NCI-H1417 (cell line): ENCODE results near the gene KRTAP12-2.
"Not testable (repeated sequence)": the region's sequence is repeated elsewhere in the genome, so short reads cannot be mapped to it uniquely, and the experiment has no call there.

Experiments
- DNase-seq, 3 experiments: peaks; one replicate each; lab custom pipeline; 2025; lab: John Stamatoyannopoulos, UW

Gene KRTAP12-2

DNA sequence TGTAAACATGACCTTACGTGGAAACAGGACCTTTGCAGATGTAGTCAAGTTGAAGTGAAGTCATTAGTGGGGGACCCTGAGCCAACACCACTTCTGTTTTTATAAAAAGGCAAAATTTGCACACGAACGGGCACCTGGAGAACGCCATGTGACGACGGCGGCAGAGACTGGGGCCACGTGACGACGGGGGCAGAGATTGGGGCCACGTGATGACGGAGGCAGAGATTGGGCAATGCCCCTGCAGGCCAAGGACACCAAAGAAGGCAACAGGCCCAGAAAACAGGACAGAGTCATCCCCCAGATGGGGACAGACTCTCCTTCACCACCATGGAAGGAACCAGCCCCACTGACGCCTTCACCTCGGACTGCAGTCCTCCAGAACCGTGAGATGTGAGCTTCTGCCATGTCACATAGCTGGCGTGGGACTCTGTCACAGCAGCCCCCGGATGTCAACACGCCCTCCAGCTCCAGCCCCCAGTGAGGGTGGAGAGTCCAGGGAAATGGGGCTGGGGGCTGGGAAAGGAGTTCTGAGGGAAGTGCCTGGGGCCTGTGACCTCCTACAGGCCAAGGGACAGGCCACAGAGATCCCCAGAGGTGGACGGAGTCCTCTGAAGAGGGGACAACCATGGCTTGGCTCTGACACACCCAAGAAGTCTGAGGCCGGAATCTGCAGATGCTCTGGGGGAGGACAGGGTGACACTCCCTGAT is 16.3 kb downstream of the KRTAP12-2 start:
- no peak for DNase-seq

- no peak for DNase-seq
These were observed 17.1 kb downstream of the KRTAP12-2 start for GRCh38 chr21:44649521-44650100.

- no peak for DNase-seq
These were observed 18.0 kb downstream of the KRTAP12-2 start for GRCh38 chr21:44648557-44649311.

GRCh38 chr21:44647222-44647552 is 19.5 kb downstream of the KRTAP12-2 start:
- peak in 2 of 3 experiments; percentile 69 to 87 for DNase-seq

DNA sequence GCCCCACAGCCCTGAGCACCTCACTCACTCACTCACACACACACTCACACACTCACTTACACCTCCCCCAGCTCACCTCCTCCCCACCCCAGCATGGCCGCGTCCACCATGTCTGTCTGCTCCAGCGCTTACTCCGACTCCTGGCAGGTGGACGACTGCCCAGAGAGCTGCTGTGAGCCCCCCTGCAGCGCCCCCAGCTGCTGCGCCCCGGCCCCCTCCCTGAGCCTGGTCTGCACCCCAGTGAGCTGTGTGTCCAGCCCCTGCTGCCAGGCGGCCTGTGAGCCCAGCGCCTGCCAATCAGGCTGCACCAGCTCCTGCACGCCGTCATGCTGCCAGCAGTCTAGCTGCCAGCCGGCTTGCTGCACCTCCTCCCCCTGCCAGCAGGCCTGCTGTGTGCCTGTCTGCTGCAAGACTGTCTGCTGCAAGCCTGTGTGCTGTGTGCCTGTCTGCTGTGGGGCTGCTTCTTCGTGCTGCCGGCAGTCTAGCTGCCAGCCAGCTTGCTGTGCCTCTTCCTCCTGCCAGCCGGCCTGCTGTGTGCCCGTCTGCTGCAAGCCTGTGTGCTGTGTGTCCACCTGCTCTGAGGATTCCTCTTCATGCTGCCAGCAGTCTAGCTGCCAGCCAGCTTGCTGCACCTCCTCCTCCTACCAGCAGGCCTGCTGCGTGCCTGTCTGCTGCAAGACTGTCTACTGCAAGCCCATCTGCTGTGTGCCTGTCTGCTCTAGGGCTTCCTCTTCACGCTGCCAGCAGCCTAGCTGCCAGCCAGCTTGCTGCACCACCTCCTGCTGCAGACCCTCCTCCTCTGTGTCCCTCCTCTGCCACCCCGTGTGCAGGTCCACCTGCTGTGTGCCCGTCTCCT is 20.1 kb downstream of the KRTAP12-2 start, which contains the start of gene KRTAP10-11:
TSS of gene KRTAP10-11 (plus strand) at position 49 of the 856 bp plus-strand sequence. CDS start at position 94, 45 bp downstream.
- DNase-seq, result peak in 2 of 3 experiments; percentile 39 to 55

DNA sequence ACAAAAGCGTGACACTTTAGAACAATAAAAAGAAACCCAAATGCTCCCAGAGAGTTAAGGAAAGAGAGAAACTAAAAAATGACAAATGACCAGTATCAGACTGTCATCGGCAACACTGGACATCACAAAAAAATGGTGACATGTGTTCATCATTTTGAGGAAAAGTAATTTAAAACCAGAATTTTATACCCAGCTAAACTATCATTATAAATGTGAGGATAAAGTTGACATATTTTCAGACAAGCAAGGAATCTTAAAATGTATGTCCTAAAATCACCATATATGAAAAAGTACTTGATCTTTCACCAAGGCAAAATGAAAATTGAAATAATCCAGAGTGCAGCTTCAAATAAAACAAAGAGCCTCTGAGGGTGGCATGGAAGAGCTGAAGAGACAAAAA is 21.8 kb downstream of the KRTAP12-2 start:
- DNase-seq, result no peak

DNA sequence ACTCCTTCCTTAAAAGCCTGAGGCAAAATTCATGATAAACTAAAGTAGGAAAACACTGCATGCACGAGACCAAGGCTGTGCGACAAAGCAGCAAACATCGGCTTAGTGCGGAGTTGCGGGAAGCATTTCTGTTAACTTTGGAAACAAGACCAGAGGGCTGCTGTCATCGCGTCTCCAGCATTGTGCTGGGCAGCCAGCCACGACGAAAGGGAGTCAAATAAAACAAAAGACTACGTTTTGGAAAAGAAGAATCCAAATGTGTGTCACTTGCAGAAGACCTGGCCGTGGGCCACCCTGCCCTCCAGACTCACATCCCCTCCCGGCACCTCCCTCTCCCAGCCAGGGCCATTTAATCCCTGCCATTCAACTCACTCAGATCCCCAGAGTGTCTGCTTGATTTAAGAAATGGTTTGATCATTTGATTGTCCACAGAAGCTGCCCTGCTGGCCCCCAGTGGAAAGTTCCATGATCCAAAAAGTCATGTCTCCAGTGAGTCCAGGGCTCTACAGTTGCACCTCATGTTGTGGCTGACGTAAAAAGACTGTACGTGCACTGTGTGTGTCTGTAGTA is 22.9 kb downstream of the KRTAP12-2 start:
- DNase-seq, result peak in 1 of 3 experiments; percentile 16

DNA sequence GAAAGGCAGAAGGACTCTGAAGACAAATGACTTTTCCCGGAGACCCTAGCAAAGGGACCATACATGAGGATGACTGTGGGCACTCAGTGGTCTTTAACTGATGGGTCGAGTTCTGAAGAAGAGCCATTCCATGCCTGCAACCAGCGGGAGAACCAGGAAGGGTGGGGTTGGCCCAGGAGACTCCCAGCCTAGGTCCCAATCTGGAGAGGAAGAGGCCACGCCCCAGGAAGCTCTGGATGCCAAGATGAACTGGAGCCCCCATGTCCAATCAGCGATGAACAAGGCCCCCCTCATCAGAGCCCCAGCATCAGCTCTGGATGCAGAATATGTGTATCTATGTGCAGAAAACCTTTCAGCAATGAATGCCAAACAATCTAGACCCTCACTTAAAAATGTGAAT is 26.0 kb downstream of the KRTAP12-2 start:
- no peak for DNase-seq

DNA sequence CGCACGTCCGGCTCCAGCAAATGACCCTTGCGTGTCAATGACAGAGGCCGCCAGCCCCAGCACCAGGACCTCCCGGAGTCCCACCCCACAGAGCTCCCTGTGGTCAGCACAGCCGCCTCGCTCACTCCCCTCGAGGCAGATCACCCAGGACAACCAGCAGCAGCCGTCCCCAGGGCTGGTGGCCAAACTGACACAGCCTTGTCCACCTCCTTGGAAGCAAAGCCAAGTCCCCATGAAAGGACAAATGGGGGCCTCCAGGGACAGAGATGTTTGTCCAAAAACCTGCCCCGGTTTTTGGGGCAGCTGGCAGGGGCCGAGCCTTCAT is 27.4 kb downstream of the KRTAP12-2 start:
- DNase-seq, result no peak

DNA sequence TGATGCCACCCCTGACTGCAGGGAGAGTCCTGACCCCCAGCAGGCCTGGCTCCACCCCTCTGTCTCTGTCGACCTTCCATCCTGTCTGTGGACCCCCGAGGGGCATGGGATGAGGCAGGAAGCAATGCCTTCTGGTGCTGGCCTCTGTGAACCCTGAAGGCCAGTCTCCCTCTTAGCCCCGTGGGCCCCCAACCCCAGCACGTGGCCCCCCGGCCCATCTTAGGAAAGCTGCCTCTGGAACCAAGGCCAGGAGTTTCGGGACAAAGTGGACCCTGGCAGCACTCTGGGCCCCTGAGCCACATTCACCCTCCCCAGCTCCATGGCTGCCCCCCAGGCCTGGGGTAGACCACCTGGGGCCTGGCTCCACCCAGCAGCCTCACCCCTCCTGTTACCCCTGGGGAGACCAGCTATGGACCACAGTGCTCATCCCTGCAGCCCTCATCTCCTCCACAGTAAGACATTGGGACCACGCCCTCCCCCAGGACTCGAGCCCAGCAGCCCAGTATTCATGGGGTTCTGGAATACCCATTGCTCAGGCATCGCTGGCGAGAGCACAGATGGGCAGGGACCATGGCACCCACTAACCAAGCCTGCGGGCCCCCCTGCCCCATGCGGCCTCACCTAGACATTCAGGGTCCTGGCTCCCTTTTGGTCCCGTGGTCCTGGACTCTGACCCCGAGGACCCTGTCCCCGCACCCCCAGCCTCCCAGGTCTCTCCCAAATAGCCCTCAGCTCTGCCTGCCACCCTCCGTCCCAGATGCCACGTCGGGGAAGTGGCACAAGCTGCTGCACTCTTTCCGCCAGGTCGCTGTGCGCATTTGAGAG is 28.0 kb downstream of the KRTAP12-2 start:
- not testable (repeated sequence) for DNase-seq

GRCh38 chr21:44637851-44638348 is 28.8 kb downstream of the KRTAP12-2 start:
- peak in 1 of 3 experiments; percentile 59 for DNase-seq

GRCh38 chr21:44637018-44637850 is 29.5 kb downstream of the KRTAP12-2 start, which contains the start of gene KRTAP10-10:
Gene KRTAP10-10 (plus strand): TSS chr21:44637356. CDS start chr21:44637418, 62 bp downstream.
- DNase-seq, result peak in 2 of 3 experiments; percentile 57 to 84

DNA sequence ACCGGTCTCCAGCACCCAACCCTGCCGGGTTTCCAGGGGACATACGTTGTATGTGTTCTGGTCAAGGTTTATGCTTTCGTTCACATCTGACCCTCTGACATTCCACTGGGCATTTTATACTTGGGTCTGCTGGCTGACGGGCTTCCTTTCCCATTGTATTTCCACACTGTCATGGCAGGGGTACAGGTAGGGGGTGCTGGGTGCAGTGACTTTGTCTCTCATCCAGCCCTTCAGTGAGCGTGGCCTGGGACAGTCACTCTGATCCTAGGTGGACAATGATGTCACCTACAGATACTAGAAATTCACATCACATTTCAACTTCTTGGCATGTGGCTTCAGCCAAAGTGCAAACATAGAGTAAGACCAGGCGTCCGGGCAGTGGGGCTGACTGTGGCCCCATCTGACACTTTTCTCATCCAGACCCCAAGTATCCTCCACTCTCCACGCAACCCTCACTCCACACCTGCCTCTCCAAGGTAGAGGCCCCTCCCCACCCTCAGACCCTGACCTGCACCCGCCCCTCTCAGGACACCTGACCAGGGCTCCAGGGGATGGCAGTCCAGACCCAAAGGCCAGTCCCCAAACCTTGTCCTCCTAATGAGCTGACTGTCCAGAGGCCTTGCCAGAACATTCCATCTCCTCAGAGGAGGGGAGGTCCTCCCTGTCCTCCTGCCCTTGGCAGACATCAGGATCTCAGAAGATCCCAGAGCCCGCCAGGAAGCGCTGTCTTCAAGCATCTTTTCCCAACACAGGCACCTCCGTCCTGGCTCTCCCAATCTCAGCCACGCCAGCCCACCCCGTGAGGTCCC is 30.3 kb downstream of the KRTAP12-2 start:
- no peak for DNase-seq

- DNase-seq, result no peak
These were observed 34.7 kb downstream of the KRTAP12-2 start for GRCh38 chr21:44632067-44632466.

DNA sequence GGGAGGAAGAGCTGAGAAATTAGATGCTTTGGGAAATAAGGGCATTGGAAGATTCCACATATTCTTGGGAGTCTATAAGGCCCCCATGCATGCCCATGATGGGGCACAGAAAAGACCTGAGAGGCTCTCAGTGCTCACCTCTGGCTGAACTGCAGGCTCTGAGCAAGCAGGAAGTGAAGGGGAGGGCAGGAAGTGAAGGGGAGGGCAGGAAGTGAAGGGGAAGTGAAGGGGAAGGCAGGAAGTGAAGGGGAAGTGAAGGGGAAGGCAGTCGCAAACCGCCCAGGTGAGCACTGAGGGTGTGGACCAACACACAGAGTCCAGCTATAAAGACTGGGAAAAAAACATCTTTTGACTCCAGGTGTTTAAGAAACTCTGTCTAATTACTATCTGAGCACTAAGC is 36.3 kb downstream of the KRTAP12-2 start:
- DNase-seq, result no peak

DNA sequence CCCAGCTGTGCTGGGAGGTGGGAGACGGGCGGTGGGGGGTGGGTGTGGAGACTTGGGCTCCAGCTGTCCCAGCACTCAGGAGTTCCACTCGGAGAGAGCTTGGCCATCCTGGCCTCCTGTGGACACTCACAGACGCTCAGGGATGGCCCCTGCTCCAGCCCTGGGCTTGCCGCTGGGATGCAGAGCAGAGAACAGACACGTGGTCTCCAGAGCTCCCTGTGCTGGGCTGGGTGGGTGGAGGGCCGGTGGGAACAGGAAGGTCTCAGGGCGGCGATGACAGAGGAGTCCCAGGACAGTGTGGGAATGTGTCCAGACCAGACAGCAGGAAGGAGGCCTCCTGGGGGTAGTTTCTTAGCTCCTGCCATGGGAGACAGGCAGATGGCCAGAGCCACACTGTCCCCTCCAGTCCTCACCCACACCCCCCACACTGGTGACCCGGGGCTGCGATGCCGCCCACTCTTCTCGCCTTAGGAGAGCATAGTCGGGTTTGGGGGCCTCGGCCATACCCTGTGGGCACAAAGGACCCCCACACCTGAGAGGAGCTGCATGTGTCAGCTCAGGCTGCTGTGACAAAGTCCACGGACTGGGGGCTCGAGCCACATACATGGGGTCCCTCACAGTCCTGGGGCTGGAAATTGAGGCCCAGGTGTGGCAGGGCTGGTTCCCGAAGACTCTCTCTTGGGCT is 37.9 kb downstream of the KRTAP12-2 start:
- no peak for DNase-seq

GRCh38 chr21:44627831-44628233 is 38.9 kb downstream of the KRTAP12-2 start:
- peak in 1 of 3 experiments; percentile 19 for DNase-seq

DNA sequence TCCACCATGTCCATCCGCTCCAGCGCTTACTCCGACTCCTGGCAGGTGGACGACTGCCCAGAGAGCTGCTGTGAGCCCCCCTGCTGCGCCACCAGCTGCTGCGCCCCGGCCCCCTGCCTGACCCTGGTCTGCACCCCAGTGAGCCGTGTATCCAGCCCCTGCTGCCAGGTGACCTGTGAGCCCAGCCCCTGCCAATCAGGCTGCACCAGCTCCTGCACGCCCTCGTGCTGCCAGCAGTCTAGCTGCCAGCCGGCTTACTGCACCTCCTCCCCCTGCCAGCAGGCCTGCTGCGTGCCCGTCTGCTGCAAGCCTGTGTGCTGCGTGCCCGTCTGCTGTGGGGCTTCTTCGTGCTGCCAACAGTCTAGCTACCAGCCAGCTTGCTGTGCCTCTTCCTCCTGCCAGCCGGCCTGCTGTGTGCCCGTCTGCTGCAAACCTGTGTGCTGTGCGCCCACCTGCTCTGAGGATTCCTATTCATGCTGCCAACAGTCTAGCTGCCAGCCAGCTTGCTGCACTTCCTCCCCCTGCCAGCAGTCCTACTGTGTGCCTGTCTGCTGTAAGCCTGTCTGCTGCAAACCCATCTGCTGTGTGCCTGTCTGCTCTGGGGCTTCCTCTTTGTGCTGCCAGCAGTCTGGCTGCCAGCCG is 39.4 kb downstream of the KRTAP12-2 start:
- not testable (repeated sequence) for DNase-seq
